K562 (cell line): ENCODE measurements around the gene MDN1. TPM values are rescaled to one million over a fixed set of nuclear protein-coding genes. Genes with fewer than 3 reads are reported as not detected.

Experiments
- BCOR ChIP-seq: fragments of 450-650 bp; IDR thresholded peaks from 2 replicates; pipeline ENCODE4 v1.6.1; 2016
- FOXO4 ChIP-seq: fragments of 450-650 bp; formaldehyde crosslinking; IDR thresholded peaks from 2 replicates; pipeline ENCODE4 v1.4.0; 2020; ENCODE audit warnings: mild to moderate bottlenecking, moderate library complexity
- GTF2A2 ChIP-seq: IDR thresholded peaks from 2 replicates; pipeline ENCODE4 v1.6.1; 2016; ENCODE audit warnings: mild to moderate bottlenecking, missing genetic modification characterization, missing compliant biosample characterization
- HBP1 ChIP-seq: fragments of 450-650 bp; formaldehyde crosslinking; IDR thresholded peaks from 2 replicates; pipeline ENCODE4 v1.4.0; 2022; ENCODE audit warnings: missing genetic modification characterization
- HNRNPUL1 ChIP-seq: fragments of 200-400 bp; formaldehyde crosslinking; IDR thresholded peaks from 2 replicates; pipeline ENCODE4 v1.6.1; 2017; ENCODE audit warnings: low read length
- MLX ChIP-seq, 2 experiments: fragments of 450-650 bp in 1 of 2; sonication (generic) in 1 of 2; formaldehyde crosslinking; conservative IDR thresholded peaks; 2 replicates each; pipeline versions ENCODE4 v1.4.0 to v1.8.1; 2020 to 2022; ENCODE audit warnings: mild to moderate bottlenecking in 1 of 2, missing genetic modification reagents in 1 of 2
- MNT ChIP-seq, 2 experiments: fragments of 450-650 bp; conservative IDR thresholded peaks; 2 replicates each; pipeline ENCODE4 v1.6.1; 2017; ENCODE audit warnings: mild to moderate bottlenecking in 2 of 2, moderate library complexity in 2 of 2
- NFIC ChIP-seq: fragments of 450-650 bp; IDR thresholded peaks from 2 replicates; pipeline ENCODE4 v1.6.1; 2017; ENCODE audit warnings: mild to moderate bottlenecking, inconsistent platforms
- NKRF ChIP-seq: fragments of 450-650 bp; IDR thresholded peaks from 2 replicates; pipeline ENCODE4 v1.6.1; 2016; ENCODE audit warnings: borderline replicate concordance
- NR2C2 ChIP-seq, 2 experiments: fragments of 200-800 bp in 1 of 2; sonication (Bioruptor generic) in 1 of 2; sonication (generic) in 1 of 2; formaldehyde crosslinking in 1 of 2; IDR thresholded peaks; 2 replicates each; pipeline versions ENCODE4 v1.6.1 to v1.8.0; 2016 to 2022; ENCODE audit warnings: mild to moderate bottlenecking in 1 of 2, missing compliant biosample characterization in 1 of 2, missing genetic modification characterization in 1 of 2, missing genetic modification reagents in 1 of 2
- TAF15 ChIP-seq: fragments of 200-400 bp; formaldehyde crosslinking; IDR thresholded peaks from 2 replicates; pipeline ENCODE4 v1.6.1; 2017; ENCODE audit warnings: mild to moderate bottlenecking, low read depth, low read length, moderate library complexity
- ZNF146 ChIP-seq: IDR thresholded peaks from one replicate; pipeline ENCODE4 v1.6.1; 2018; ENCODE audit warnings: missing compliant biosample characterization; ENCODE audit not compliant: unreplicated experiment
- ZNF766 ChIP-seq: fragments of 200-800 bp; sonication (Bioruptor generic); conservative IDR thresholded peaks from 2 replicates; pipeline ENCODE4 v1.6.1; 2016; ENCODE audit warnings: missing genetic modification characterization, missing compliant biosample characterization
- polyA plus RNA-seq, 8 experiments: library from polyadenylated mRNA; depleted of rRNA in 4 of 8; stranded (reverse) in 5 of 8; unstranded in 3 of 8; fragments of >200 nt; fragmentation: Nextera tagmentation in 2 of 8; fragmentation: Illumina TruSeq in 1 of 8; extraction: Ambion mirVana in 2 of 8; extraction: Trizol in 1 of 8; gene quantifications; 2 replicates each; pipeline versions ENCODE4 v1.2.1 to v1.2.3, GENCODE V29; 2011 to 2014; ENCODE audit warnings: inconsistent platforms in 1 of 8, missing spikeins in 1 of 8
- total RNA-seq, 7 experiments: library from RNA; depleted of rRNA in 6 of 7; stranded (reverse); fragments of >200 nt in 6 of 7; fragmentation: Illumina TruSeq in 2 of 7; extraction: Trizol in 2 of 7; gene quantifications; 2 replicates each; pipeline versions ENCODE4 v1.2.1 to v1.2.3, GENCODE V29; 2011 to 2021; ENCODE audit warnings: low replicate concordance in 1 of 7
- TF ChIP-seq, protein P1 (sequence below): fragments of 250-450 bp; sonication (Bioruptor Pico); IDR thresholded peaks from 2 replicates; pipeline ENCODE4 v1.5.0; 2021; ENCODE audit warnings: mild to moderate bottlenecking, moderate library complexity

The MDN1 gene
- total and polyA plus RNA-seq, 9 of the 15 experiments (the other 6 are each of a cell fraction or from before 2014, with no cell fraction given) = 25.6 to 93.6 (median 43.0) TPM

DNA sequence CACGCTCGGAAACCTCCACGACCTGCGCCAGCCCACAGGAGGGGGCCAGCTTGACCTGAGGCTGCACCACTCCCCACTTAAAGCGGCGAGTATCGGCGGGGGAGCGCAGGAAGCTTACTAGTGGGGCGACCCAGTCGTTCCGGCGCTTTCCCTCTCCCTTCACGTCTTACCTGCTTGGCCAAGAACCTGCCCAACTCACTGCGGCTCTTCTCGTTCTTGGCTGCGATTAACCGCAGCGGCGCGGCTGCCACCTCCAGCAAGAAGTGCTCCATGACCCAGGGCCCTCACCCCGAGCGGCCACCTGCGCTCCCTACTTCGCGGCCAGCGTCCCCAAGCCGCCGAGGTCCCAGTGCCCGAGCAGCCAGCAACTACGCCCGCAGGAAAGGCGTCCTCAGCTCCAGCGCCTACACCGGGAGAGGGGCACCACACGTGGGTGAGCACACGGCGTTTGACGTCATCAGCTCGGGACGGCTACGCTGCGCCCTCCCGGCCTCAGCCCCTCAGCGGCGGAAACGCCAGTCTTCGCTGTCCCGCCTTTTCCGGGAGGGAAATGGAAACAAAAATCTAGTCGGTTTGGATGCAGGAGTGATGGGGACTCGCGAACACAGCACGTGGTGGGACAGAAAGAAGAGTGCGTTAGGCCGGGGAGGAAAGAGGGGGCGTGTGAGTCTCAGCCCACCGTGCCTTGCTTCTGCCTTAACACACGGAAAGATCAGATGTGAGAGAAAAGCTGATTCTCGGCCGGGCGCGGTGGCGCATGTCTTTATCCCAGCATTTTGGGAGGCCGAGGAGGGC lies at the start of gene MDN1 (continued):
- TF ChIP-seq HBP1 (CRISPR knock-in tag) = no peak
- no peak for TF ChIP-seq GTF2A2 (tag)
- TF ChIP-seq NFIC = no peak
- no peak for TF ChIP-seq MLX (CRISPR knock-in tag; conservative IDR thresholded peaks at IDR 0.05)
- TF ChIP-seq BCOR = no peak
- TF ChIP-seq NR2C2 (CRISPR knock-in tag; IDR thresholded peaks at IDR 0.05) = peak; percentile 83; the same call in 1 of the 2 replicates
- TF ChIP-seq NR2C2 (tag; IDR thresholded peaks at IDR 0.05) = peak; percentile 80; the same call in 1 of the 2 replicates
- no peak for TF ChIP-seq FOXO4 (CRISPR knock-in tag)
- no peak for TF ChIP-seq ZNF766 (CRISPR knock-in tag)
- peak; percentile 99 to 100 for TF ChIP-seq MNT (conservative IDR thresholded peaks at IDR 0.05)
- TF ChIP-seq ZNF146 (CRISPR knock-in tag) = no peak
- TF ChIP-seq, protein P1, sequence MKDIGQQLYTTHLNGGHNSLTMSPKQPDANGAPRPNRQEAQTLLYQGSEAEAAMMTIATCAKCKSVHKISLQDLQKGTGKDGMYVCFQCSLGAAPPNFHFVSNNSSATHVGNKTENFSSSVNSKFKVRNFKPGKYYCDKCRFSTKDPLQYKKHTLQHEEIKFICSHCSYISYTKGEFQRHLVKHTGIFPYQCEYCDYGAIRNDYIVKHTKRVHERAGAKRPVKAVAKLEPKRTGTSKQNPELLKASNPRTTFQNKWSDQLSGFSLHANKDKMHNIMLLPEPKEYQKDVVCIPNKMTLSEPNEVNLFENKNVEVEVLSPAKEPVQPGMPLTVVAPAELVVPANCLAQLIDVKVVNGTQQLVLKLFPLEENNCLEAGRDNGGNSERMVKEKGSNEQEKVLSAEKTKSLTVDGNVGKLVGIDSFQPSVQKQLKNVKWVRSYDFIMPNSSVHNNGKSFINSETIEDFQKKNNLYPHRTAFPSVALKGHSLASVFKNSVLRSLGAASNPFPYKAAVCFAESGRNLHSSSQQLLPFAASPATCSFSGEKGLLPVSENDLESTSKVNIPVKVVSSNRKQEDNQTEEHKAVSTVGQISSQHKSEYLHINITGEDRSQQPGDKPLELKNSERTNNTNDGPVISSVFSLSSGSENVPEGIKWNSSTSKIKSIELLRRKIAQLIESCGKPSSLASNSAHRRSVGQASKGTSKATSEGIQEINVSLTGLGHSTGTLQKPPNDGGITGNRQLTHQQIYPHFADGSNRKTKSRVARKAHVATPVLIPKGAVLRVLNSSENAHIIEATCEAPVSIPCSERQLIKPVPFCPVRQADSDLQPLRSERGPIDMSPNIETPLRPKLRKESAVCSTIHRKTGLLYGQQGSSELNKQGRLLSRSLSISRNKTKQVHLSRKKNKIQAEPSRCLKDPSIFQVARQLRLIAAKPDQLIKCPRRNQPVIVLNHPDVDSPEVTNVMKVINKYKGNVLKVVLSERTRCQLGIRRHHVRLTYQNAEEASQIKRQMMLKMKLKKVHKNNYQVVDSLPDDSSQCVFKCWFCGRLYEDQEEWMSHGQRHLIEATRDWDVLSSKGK (CRISPR knock-in tag) = no peak
- TF ChIP-seq NKRF = peak; percentile 99
- no peak for TF ChIP-seq TAF15
- TF ChIP-seq HNRNPUL1 = no peak
